Adrenal gland (tissue), 12 donors: ENCODE data around the gene LPCAT2. TPM values are rescaled to one million over a fixed set of nuclear protein-coding genes. Genes with fewer than 3 reads are reported as not detected.

Experiments used
- DNase-seq, 7 donors: peaks; one replicate each; pipeline ENCODE4 v3.0.0-alpha.2; 2019 to 2020
- H3K27ac ChIP-seq, 5 donors: fragments of 200-600 bp; sonication (generic) in 4 of 5; 1 replicate in 3 of 5; 2 replicates in 2 of 5; pipeline versions ENCODE4 v1.5.1 to v1.8.0; 2016 to 2020; ENCODE audit warnings: mild to moderate bottlenecking in 1 of 5
- H3K27me3 ChIP-seq: fragments of 200-600 bp; 2 replicates; pipeline ENCODE4 v1.8.0; 2021
- H3K36me3 ChIP-seq, 2 donors: fragments of 200-600 bp; replicated peaks in 1 of 2; 1 replicate in 1 of 2; 2 replicates in 1 of 2; pipeline versions ENCODE4 v1.5.1 to v1.8.0; 2018 to 2022
- H3K4me1 ChIP-seq, 2 donors: fragments of 200-600 bp; replicated peaks in 1 of 2; 1 replicate in 1 of 2; 2 replicates in 1 of 2; pipeline versions ENCODE4 v1.5.1 to v1.8.0; 2018 to 2021
- H3K4me3 ChIP-seq, 4 donors: fragments of 200-600 bp; sonication (generic) in 3 of 4; one replicate each; pipeline ENCODE4 v1.5.1; 2016 to 2018
- H3K9me3 ChIP-seq, 3 donors: fragments of 200-600 bp; sonication (generic) in 1 of 3; replicated peaks in 1 of 3; 1 replicate in 2 of 3; 2 replicates in 1 of 3; pipeline versions ENCODE4 v1.5.1 to v1.8.0; 2016 to 2021
- CTCF ChIP-seq, 6 experiments: fragments of 450-650 bp in 4 of 6; fragments of 200-600 bp in 2 of 6; sonication (generic) in 1 of 6; IDR thresholded peaks; 1 replicate in 5 of 6; 2 replicates in 1 of 6; pipeline versions ENCODE4 v1.5.1 to v1.8.0; 2016 to 2021; ENCODE audit warnings: antibody characterized with exemption in 6 of 6, mild to moderate bottlenecking in 2 of 6, moderate library complexity in 1 of 6
- POLR2A ChIP-seq, 2 donors: fragments of 450-650 bp; IDR thresholded peaks; one replicate each; pipeline ENCODE4 v1.6.1; 2017; ENCODE audit warnings: antibody characterized with exemption in 2 of 2, mild to moderate bottlenecking in 2 of 2, moderate library complexity in 1 of 2
- WGBS, 4 donors: extraction: QIAGEN DNeasy Blood & Tissue Kit in 2 of 4; methylation state at CpG; one replicate each; pipeline versions ENCODE4 v1.1.5 to v1.1.7; 2013 to 2017; 5-methylcytosine and 5-hydroxymethylcytosine counted together
- intact Hi-C, 2 donors: fragments of 100-400 bp; cut with DNase I; formaldehyde crosslinking; loops; one replicate each; pipeline versions ENCODE4 v1.14.1 to v1.15.0; 2022 to 2023
- polyA plus RNA-seq, 3 donors: library from polyadenylated mRNA; stranded (reverse); fragments of 200-250 nt in 2 of 3; fragments of 350-450 nt in 1 of 3; fragmentation: Illumina TruSeq in 1 of 3; extraction: RNeasy Lipid Tissue Mini Kit (QIAGEN cat#74804) in 1 of 3; gene quantifications; one replicate each; pipeline ENCODE4 v1.2.3, GENCODE V29; 2013 to 2014
- total RNA-seq, 9 donors: library from RNA; depleted of rRNA in 4 of 9; stranded (reverse); fragments of >200 nt in 4 of 9; fragments of 120-200 nt in 1 of 9; fragmentation: NEBNext Ultra II Directional in 1 of 9; extraction: Animal tissue kit (Norgen Biotek cat#: 25700) in 1 of 9; gene quantifications; one replicate each; pipeline versions ENCODE4 v1.1.0 to v1.2.4, GENCODE V29; 2013 to 2023
- donor health status: healthy with polysubstance abuse.
- donor health status: Bipolar disorder and iron deficiency.
- donor health status: DM: yes; HTN: yes; CAD: no.
- donor health status: DM: no; HTN: no; CAD: no.
- donor health status: DM: no; HTN: no; CAD: no.
- donor health status: DM: yes; HTN: yes; CAD: no.

The LPCAT2 gene
- total and polyA plus RNA-seq, 12 donors = 7.1 to 33.1 (median 16.4) TPM

- DNase-seq = no peak
- peak overlapping the region in 1 of 4 donors; percentile 80 for H3K4me3 ChIP-seq
- 73 to 84% (median 76%) methylated on average over 4 of the region's 4 CpGs for WGBS, 4 donors
- no peaks in the 10 kb centered on the region for H3K27me3 ChIP-seq
- TF ChIP-seq CTCF (IDR thresholded peaks at IDR 0.05) (no peak), POLR2A (IDR thresholded peaks at IDR 0.05) (no peak)
- H3K27ac ChIP-seq = peak overlapping the region in 2 of 5 donors; percentile 41 to 94
- H3K36me3 ChIP-seq = peaks cover 0 to 11% of the 10 kb centered on the region in 2 donors
- no peaks in the 10 kb centered on the region for H3K9me3 ChIP-seq
- peaks cover 10 to 27% of the 10 kb centered on the region in 2 donors for H3K4me1 ChIP-seq
- intact Hi-C loops = no loop called here
These were observed 27.8 kb upstream of the LPCAT2 start for GRCh38 chr16:55481023-55481422.

GRCh38 chr16:55482056-55482455 lies 26.8 kb upstream of the LPCAT2 start:
- intact Hi-C loops = no loop called here
- H3K4me1 ChIP-seq = peaks cover 10 to 27% of the 10 kb centered on the region in 2 donors
- H3K27ac ChIP-seq = peak overlapping the region in 1 of 5 donors; percentile 17
- H3K9me3 ChIP-seq = no peaks in the 10 kb centered on the region
- H3K36me3 ChIP-seq = peaks cover 0 to 11% of the 10 kb centered on the region in 2 donors
- H3K4me3 ChIP-seq = no peak overlapping the region
- TF ChIP-seq CTCF (IDR thresholded peaks at IDR 0.05) (no peak), POLR2A (IDR thresholded peaks at IDR 0.05) (no peak)
- 39 to 67% (median 55%) methylated on average over 2 of the region's 2 CpGs for WGBS, 4 donors
- H3K27me3 ChIP-seq = no peaks in the 10 kb centered on the region
- peak in 3 of 7 donors; percentile 37 to 53 (median 39) for DNase-seq

- Histone ChIP-seq H3K4me1 (peaks cover 0 to 3% of the 10 kb centered on the region in 2 donors), H3K4me3 (no peak overlapping the region), H3K27ac (peak overlapping the region in 2 of 5 donors; percentile 44 to 53), H3K9me3 (no peaks in the 10 kb centered on the region), H3K36me3 (peaks cover 0 to 21% of the 10 kb centered on the region in 2 donors), H3K27me3 (no peaks in the 10 kb centered on the region)
- intact Hi-C loops = no loop called here
- TF ChIP-seq CTCF (IDR thresholded peaks at IDR 0.05) (no peak), POLR2A (IDR thresholded peaks at IDR 0.05) (no peak)
- WGBS, 4 donors = 77 to 85% (median 80%) methylated on average over 11 to 13 of the region's 13 CpGs
- DNase-seq = no peak
These were observed 21.6 kb upstream of the LPCAT2 start for GRCh38 chr16:55487048-55487803.

- Histone ChIP-seq H3K27me3 (no peaks in the 10 kb centered on the region), H3K36me3 (peaks cover 0 to 18% of the 10 kb centered on the region in 2 donors), H3K27ac (peak overlapping the region in 1 of 5 donors; percentile 53), H3K9me3 (no peaks in the 10 kb centered on the region), H3K4me1 (no peaks in the 10 kb centered on the region), H3K4me3 (no peak overlapping the region)
- TF ChIP-seq CTCF (IDR thresholded peaks at IDR 0.05) (no peak), POLR2A (IDR thresholded peaks at IDR 0.05) (no peak)
- WGBS, 4 donors = 86 to 91% (median 89%) methylated on average over 12 of the region's 12 CpGs
- intact Hi-C loops = no loop called here
- DNase-seq = no peak
These were observed 20.6 kb upstream of the LPCAT2 start for GRCh38 chr16:55488306-55488705.
